8988T (cell line): Measurements from ENCODE around the gene RYK.
"Not testable (repeated sequence)": the region's sequence is repeated elsewhere in the genome, so short reads cannot be mapped to it uniquely, and the experiment has no call there.

ENCODE experiments used
- DNase-seq: peaks from one replicate; pipeline ENCODE4 v3.0.0; 2011

RYK gene

GRCh38 chr3:134214239-134214638 is 36.4 kb downstream of the RYK start:
- DNase-seq, result no peak

GRCh38 chr3:134212967-134213665 is 37.5 kb downstream of the RYK start:
- peak; percentile 32 for DNase-seq

GRCh38 chr3:134211797-134212196 is 38.9 kb downstream of the RYK start:
- DNase-seq, result no peak

- DNase-seq, result no peak
Measured at GRCh38 chr3:134205451-134205850, 45.2 kb downstream of the RYK start.

DNA sequence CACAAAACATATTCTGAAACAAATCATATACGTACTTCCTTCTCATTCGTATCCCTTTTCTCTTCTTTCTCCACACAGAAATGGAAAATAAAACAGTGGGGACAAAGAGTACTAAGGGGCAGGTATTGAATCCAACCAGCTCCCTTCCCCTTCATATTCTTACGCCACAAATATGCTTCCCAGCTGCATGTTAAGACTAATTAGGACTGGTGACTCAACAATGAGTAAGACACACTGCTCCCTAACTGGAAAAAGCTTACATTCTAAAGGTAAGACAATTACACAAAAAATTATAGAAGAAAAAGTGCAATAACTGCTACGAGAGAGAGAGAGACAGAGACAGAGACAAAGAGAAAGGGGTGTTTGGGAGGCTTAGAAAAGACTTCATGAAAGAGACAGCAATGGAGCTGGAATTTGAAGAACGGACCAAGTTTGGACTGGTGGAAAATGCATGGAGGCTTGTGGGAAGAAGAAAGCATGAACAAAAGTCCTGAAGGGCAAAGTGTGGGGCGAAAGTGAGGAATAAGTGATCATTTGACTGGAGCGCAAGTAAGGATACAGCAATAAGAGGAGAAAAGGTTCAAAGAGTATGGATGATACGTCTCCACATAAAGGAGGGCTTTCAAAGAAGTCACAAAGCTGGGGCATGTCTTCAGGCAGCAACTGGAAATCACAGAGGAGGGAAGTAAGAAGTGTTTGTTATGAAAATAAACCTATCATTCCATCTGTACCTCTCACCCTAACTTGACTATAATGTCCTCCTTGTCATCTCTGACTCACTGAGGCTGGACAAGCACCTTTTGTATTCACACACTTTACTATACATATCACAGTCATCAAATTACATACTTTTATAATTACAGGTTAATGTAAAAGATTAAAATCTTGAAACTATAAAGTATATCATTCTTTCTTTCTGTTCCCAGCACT is 49.2 kb downstream of the RYK start:
- DNase-seq, result no peak

DNA sequence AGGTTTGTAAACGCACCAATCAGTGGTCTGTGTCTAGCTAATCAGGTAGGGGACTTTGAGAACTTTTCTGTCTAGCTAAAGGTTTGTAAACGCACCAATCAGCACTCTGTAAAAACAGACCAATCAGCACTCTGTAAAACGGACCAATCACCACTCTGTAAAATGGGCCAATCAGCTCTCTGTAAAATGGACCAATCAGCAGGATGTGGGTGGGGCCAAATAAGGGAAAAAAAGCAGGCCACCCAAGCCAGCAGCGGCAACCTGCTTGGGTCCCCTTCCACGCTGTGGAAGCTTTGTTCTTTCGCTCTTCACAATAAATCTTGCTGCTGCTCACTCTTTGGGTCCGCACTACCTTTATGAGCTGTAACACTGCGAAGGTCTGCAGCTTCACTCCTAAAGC is 50.8 kb downstream of the RYK start:
- not testable (repeated sequence) for DNase-seq

GRCh38 chr3:134199240-134199639 is 51.4 kb downstream of the RYK start:
- DNase-seq, result no peak

- DNase-seq, result no peak
Measured at GRCh38 chr3:134198414-134198813, 52.2 kb downstream of the RYK start.

DNA sequence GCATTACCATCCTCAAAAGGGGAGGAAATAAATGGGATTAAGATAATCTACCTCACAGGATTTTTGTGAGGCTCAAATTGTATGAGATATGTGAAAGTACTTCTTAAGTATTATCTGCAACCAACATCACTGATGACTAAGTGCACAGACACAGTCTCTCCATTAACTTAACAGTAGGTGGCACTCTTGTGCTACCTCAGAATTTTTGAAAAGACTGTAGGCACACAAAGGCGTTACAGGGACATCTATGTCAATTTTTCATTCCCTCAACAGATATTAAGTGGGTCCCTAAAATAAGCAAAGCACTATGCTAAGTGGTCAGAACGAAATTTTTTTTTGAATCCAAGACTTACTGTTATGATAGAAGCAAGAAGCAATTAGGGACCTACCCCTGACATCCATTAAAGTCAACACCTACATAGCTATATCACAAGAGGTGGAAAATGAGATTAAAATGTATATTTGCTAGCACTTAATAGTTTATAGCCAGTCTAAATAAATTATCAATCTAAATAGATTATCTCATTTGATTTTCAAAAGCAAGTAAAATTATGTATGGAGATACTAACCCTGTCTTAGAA is 52.9 kb downstream of the RYK start:
- peak; percentile 21 for DNase-seq

DNA sequence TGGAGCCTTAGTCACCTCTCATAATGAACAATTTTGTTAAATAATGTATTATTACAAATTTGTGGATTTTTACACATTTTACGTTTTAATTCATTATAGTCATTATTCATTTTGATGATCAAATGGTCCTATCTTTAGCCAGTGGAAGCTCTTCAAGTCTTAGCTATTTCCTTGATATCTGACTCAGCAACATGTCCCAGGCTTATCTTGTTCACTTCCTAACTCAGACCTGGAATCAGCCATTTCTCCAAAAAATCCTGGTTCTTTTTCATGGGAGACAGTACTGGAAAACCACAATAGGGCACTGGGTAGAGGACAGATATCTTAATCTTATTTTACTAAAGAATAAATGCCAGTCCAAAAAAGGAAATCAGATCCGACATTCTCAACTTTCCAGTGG is 56.4 kb downstream of the RYK start:
- DNase-seq, result no peak

GRCh38 chr3:134190250-134190649 is 60.4 kb downstream of the RYK start:
- no peak for DNase-seq

GRCh38 chr3:134189849-134190248 is 60.8 kb downstream of the RYK start:
- no peak for DNase-seq

- DNase-seq, result no peak
Measured at GRCh38 chr3:134186391-134186790, 64.3 kb downstream of the RYK start.

DNA sequence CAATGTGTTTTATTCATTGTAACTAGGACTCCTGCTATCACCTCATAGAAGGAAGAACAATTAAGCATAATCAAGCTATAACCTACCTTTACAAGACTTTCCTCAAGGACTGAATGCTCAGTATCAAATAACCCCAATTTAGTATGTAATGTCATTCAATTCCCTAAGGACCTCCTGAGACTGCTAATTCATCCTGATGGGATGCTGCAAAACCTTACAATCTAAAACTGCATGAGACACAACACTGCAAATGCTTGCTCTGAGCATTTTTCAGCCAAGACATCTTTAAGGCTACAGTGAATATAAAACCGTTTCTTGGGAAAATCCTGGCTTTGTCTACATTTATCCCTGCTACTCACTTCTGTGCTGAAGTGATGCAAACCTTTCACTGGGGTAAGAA is 69.9 kb downstream of the RYK start:
- DNase-seq, result no peak

DNA sequence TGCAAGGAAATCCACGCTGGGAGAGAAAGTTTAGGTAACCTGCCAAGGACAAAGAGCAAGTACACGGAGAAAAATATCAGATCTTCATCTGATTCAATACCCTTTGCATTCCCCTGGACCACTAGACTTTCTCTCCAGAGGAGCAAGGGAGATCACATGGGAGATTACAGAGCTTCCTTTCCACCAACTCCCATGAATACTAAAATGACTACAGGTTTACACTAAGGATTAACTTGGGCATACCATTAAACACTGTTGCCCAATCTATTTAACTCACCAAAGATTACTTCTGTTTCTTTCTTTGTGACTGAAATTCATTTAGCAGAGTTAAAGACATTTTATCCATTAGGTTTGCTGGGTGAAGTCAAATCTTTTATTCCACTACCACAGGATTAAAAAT is 71.2 kb downstream of the RYK start:
- DNase-seq, result no peak

- DNase-seq, result no peak
Measured at GRCh38 chr3:134163096-134163495, 87.6 kb downstream of the RYK start.

- DNase-seq, result no peak
Measured at GRCh38 chr3:134161898-134162615, 88.6 kb downstream of the RYK start.

GRCh38 chr3:134155446-134155845 is 95.2 kb downstream of the RYK start:
- no peak for DNase-seq

GRCh38 chr3:134153761-134154160 is 96.9 kb downstream of the RYK start:
- no peak for DNase-seq

GRCh38 chr3:134150476-134150875 is 100.2 kb downstream of the RYK start:
- no peak for DNase-seq

DNA sequence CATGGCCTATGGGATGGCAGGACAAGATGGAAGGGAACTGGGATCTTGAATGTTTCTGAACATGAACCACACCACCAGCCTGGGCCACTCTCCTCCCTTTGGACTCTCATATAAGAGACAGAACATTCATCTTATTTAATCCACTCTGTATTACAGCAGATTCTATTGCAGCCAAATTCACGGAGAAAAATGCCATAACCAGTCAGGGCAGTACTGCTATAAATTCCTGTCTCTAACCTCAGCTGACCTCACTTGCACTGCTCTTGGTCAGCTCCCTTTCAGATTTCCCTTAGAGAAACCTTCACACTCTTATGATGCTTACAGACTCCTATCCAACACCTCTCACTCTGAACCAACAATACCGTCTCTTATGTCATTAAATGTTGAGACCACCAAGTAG is 101.4 kb downstream of the RYK start:
- no peak for DNase-seq

DNA sequence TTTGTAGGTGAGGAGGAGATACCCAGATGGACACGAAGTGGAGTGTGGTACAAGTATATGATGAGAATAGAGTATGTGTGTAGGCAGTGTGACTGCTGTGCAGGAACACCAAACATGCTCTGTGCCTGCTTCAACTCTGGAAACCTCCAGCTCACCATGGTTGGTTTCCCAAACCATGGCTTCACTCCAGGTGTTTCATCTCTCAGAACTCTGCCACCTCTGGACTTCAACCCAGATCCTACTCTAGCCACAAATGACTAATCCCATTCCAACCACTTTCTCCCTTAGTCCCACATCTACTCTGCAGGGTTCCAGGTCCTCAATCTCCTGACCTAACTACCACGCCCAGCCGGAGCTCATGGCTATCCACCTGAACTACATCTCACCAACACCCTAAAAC is 102.1 kb downstream of the RYK start:
- DNase-seq, result no peak

DNA sequence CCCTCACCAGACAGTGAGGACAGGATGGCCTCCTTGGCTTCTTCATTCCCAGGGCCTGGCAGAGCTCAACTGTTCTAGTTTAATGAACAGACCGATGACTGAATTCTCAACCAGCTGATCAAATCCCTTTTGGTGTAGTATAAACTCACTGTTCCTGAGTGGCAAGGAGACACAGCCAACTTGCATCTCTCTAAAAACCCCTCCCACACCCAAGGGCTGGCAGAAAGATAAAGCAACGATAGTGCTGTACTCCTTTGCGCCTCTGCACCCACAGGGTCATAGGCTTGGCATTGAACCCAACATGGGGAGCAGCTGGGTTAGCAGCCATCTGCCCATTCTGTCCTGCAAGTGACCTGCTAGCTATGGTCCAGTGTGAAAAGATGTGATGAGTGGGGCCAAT is 103.2 kb downstream of the RYK start:
- no peak for DNase-seq
